ENCODE data around the gene BTBD9.

The BTBD9 gene

DNA sequence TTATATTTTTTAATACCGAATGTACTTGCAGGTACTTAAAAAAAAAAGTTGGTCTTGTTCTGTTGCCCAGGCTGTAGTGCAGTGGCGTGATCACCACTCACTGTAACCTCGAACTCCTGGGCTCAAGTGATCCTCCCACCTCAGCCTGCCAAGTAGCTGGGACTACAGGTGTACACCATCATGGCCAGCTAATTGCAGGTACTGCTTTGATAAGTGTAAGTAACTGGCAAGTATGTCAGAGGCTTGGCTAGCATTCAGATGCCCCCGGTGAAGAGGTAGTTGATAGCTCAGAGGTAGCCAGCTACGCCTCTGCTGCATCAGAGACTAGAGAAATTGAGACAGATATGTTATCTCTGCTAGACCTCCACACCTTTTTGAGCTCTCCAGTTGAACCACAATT lies 40.5 kb downstream of the BTBD9 start:
- DNase-seq (ENCODE audit: low read depth in 3 of 3) = no peak

DNA sequence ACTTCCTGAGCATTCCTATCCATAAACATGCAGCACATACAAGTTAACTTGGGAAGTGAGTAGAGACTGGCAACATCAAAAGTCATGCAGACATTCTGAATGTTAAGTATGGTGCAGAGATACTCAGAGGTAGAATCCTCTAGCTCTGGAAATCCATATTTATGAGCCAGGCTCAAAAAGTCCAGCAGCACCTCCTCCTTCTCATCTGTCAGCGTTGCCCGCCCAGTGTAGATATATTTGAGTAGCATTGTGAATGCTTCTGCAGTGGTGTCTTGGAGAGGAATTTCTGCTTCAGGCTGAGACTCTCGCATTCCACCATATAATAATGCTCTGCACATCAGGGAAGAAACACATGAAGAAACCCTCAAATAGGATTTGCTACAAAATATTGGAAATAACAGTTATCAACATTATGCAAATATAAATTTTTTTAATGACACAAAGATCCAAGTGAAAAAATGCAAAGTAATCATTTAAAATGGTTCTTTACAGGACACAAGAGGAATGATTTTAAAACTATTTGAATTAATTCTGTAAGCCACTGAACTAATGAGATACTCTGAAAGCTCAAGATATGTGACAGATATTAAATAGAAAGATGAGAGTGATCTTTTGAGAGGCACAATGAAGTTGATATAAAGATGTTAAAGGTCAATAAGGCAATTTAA lies 45.6 kb downstream of the BTBD9 start:
- DNase-seq (ENCODE audit: low read depth in 3 of 3) = no peak

DNA sequence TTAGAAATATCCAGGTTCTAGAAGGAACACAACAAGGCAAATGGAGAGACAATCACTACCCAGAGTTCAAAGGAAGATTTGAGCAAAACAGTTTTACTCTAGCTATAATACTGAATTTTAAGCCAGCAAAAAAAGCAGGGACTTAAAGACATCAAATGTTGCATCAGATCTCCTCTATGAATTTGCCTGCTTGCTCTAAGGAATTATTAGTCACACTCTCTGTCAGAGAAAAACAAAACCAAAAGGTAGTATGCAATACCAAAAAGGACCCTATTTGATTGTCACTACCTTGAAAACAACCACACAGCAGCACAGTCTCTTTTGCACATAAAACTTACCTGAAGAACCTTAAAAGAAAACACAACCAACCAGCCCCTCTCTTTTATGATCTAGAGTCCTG lies 46.3 kb downstream of the BTBD9 start:
- DNase-seq (ENCODE audit: low read depth in 3 of 3) = no peak

DNA sequence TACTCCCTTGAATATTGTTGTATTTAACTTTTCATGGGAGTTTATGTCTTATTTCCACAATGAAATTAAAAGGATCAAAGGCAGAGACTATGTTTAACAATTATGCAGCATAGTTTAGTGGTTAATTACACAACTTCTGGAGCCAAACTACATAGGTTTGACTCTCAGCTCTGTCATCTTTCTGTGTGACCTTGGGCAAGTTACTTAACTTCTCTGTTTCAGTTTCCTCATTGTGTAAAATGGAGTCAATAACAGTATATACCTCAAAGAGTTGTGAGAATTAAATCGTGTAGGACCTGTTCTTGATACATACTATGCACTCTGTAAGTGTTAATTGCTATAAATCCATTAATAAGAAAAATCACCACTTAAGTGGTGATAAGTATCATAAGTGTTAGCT lies 48.3 kb downstream of the BTBD9 start:
- DNase-seq (ENCODE audit: low read depth in 3 of 3) = no peak

DNA sequence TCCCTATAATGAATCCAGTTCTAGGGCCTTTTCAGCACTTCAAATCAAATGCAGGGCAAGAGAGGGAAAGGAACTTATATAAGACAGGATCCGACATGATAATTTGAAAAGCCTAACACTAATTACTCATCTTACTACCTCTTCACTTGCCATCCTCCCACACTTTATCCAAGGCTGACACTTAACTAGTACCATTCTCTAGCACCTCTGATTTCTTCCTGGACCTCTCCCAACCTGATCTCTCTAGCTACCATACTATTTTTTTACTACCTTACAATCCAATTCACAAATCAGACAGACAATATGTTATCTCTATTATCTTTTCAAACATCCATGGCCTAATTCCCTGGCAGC lies 50.4 kb downstream of the BTBD9 start:
- no peak for DNase-seq (ENCODE audit: low read depth in 3 of 3)

DNA sequence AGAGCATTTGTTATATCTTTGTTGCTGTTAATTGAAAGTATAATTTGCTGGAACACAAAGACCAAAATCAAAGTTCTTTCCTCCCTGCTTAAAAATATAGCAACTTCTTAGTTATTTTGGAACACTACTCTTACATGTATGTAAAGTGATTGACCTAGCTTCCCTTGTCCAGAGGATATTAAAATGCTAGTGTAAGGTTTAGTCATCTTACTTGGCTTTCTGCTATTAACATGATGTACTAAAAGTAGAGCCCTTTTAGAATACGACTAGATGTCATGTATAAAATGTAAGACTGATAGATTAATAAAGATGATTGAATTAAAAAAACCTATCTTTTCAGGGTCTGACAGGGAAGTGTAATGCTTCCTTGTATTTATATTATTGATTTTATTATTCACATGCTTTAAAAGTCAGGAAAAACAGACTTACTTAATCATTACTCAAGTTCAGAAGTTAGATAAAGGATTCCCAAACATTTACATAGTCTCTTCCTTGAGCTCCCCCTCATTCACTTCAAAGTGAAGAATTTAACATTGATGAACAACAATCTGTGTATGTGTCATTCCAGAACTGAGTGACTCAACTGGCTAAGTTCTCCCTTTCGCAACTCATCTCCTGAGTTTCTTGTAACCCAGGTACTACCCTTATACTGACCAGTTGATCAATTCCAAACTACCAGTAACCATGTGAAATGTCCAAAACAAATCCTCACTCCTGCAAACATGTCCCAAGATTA lies 50.9 kb downstream of the BTBD9 start:
- no peak for DNase-seq (ENCODE audit: low read depth in 3 of 3)

DNA sequence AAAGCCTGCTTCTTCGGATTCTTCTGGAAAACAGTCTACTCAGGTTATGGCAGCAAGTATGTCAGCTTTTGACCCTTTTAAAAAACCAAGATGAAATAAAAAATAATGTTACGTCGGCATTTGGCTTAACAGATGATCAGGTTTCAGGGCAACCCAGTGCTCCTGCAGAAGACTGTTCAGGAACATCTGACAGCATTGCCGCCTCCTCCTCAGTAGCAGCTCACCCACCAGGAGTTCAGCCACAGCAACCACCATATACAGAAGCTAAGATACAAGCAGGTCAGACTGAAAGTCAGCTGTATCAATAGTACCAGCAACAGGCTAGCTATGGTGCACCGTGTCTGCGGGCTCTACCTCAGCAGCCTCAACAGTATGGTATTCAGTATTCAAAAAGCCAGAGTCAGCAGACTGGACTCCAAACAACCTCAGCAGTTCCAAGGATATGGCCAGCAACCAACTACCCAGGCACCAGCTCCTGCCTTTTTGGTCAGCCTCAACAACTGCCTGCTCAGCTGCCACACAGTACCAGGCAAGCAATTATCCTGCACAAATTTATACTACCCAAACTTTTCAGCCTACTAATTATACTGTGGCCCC lies 51.9 kb downstream of the BTBD9 start:
- DNase-seq (ENCODE audit: low read depth in 3 of 3) = no peak

DNA sequence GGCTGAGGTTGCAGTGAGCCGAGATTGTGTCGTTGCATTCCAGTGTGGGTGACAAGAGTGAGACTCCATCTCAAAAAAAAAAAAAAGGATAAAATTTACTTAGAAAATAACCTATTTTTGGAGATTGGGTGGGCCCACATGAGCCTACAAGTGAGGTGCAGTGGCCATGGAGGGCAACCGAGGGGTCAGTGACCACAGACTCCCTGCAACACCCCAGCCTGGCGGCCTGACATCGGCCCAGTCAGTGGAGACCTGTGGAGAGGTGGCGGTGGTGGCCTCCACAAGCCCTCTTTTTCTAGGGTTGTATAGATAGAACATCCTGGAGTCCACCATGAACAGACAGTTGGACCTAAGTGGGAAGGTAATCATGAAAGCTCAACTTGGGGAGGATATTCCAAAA lies 52.7 kb downstream of the BTBD9 start:
- DNase-seq (ENCODE audit: low read depth in 3 of 3) = no peak

DNA sequence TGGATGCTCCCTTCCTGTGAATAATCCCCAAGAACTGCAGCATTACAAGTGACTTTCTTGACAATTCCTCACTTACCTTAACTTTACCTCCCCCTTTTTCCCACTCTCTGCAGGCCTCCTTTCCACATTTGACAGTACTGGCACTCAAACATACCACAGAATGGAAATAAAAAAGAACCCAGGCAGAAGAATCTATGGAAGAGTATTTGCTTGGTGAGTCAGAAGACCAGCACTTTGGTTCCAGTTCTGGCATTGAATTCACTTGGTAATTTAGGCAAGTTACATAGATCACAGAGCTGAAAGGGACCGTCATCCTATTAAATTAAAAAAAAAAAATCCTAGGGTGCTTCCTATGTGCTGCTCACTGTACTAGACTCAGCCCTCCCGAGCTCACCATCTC lies 55.0 kb downstream of the BTBD9 start:
- no peak for DNase-seq (ENCODE audit: low read depth in 3 of 3)

DNA sequence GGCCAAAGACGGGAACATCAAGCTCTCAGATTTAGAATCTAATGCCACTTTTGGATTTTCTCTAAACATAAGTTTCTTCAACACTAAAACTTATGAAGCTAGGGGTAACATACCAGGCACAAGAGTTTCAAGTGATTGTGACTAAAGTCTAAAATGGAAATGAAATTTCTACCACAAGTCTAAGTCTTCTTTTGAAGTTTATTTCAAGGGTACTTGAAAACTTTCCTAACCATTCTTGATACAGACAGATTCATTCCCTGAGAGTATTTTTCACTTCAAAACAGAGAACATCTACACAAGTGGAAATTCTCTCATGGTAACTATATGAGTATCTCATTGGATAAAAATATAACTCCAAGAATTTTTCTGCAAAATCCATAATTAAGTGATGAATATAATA lies 56.2 kb downstream of the BTBD9 start:
- no peak for DNase-seq (ENCODE audit: low read depth in 3 of 3)

DNA sequence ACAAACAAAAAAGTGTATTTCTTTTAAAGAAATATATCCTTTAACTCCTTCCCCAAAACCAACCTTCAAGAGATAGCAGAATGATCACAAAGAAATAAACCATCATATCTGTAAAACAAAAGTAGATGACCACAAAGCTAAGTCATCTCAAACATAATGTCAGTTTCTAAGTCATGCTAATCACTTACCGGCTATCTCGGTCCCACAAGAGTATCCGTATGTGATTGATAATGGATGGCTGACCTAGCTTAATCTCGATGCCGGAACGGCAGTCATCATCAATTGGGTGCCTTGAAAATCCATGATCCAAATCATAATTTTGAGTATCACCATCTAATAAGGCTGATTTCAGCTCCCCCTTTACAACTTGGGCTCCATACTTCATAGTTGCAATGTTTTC lies 59.7 kb downstream of the BTBD9 start:
- DNase-seq (ENCODE audit: low read depth in 3 of 3) = no peak

DNA sequence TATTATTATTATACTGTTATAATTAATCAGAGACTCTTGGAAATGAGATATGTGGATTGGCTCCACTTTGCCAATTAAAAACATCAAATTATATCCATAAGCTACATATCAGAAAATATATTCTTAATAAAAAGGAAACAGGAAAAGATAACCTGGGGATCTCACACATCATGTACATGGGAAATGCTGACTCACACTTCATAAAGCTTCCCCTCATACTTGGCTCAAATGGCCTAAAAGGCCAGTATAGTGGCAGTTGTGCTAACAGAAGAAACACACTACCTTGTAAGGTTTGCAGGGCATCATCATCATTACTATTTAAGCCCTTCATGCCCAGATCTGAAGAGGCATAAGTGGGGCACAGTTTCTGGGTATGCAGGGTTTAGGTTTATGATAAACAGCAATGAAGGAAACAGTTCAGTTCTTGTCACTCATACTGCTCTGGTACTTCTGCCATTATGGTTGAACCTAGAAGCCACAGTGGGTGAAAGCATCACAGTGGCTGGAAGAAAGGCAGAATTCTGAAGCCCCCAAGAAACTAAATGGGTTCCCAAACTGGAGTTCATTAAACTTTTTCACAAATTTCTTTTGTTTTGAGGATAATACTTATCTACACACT lies 60.6 kb downstream of the BTBD9 start:
- DNase-seq (ENCODE audit: low read depth in 3 of 3) = no peak

DNA sequence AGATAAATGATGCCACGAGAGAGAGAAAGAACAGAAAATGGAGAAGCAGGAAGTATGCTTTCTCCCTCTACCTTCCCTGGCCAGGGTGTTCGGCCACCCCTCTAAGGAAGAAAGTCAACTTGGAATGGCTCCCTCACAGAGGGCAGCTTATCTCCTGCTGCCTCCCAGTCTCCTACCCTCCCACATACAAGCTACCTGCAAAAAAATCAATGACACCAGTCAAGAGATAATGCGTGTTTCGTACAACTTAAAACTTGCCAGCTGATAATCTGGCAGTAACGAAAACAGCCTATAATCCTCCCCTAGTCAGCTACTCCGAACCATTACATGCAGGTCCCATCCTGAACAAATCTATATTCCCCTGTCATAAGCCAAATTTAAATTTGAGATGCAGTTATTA lies 61.7 kb downstream of the BTBD9 start:
- DNase-seq (ENCODE audit: low read depth in 3 of 3) = no peak

DNA sequence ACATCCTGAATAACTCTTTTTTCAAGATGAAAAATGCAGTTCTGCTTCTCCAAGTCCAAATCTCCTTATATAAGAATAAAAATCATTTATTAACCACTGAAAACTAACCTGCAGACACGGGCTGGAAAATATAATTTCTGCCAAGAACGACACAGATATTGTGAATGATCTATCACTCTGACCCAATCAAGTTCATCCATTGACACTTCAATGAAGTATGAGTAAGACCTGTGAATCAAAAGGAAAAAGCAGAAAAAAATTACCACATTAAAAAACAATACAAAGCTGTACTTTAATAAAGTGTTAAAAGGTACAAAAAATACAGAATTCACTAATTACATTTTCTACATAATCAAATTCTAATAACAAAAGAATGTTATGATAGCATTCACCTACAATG lies 62.2 kb downstream of the BTBD9 start:
- no peak for DNase-seq (ENCODE audit: low read depth in 3 of 3)

DNA sequence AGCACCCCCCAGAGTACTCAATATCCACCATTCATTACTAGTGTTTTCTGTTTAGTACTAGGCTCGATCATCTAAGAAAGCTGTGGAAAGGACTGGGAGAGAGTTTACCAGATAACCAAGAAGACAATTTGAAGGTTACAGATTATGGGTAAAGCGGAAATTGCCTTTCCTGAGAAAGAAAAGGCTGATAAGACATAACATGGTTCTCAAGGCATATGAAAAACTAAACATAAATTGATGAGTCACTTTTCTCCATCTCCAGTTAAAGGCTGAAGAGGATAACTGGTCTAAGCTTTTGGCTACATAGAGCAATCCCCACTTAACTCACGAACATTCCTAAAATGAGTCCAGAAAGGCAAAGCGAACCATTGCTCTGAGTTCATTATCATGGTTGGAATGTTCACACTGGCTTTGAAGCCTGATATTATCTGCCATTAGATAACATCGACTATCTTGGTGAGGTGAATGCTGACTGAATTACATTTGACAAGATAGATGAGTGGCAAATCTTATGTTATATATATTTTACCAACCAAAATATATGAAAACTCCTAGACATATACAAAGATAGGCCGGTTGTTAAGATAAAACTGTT lies 65.8 kb downstream of the BTBD9 start:
- no peak for DNase-seq (ENCODE audit: low read depth in 3 of 3)

DNA sequence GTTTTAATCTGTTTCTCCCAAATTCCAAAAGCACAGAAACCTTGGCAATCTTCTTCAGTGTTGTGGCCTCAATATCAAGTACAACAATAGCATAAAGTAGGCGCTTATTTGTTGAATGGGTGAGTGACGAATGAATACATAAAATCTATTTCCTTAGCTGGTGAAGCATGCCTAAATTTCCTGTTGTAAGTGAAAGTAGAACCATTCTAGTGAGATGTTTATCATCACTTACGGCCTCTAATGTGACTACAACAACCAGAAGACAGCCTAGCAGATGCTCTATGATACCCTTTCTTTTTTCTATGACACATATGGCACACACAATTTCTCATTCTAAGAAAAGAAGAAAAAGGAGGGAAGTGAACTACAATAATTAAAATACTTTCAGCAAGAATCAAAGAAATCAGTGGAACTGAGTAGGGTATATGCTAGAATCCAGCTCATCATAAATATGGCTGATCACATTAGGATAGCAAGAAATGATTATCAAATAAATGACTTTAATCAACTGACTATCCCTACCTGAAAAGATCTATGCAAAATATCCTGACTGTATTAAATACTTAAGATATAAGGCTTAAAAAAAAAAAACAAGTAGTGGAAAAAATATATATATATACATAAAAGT lies 67.4 kb downstream of the BTBD9 start:
- DNase-seq (ENCODE audit: low read depth in 3 of 3) = no peak

DNA sequence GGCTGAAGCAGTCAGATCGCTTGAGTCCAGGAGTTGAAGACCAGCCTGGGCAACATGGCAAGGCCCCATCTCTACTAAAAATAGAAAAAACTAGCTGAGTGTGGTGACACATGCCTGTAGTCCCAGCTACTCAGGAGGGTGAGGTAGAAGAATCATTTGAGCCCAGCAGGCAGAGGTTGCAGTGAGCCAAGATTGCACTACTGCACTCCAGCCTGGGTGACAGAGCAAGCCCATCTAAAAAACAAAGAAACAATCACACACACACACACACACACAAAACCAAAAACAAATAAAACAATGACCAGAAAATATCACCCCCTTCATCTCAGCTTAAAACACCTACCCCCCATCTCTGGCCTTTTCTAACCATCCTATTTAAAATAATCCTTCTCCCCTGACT lies 68.0 kb downstream of the BTBD9 start:
- DNase-seq (ENCODE audit: low read depth in 3 of 3) = no peak

DNA sequence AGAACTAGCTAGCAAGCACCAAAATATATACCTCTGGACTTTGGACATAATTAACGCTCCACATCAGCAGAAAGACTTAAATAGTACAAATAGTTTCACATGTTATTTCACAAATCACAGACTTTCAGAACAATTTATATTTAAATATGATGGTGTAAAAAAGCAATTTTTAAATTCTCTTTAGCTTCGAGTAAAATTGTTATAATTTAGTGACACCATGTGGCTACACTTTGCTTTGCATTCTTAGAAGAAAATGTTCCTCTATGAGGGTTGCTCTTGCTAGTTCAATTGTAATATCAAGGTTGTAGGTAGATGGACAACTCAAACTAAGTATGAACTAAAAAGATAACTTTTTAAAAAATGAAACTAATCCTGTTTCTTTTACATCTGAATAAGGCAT lies 69.0 kb downstream of the BTBD9 start:
- DNase-seq (ENCODE audit: low read depth in 3 of 3) = no peak

DNA sequence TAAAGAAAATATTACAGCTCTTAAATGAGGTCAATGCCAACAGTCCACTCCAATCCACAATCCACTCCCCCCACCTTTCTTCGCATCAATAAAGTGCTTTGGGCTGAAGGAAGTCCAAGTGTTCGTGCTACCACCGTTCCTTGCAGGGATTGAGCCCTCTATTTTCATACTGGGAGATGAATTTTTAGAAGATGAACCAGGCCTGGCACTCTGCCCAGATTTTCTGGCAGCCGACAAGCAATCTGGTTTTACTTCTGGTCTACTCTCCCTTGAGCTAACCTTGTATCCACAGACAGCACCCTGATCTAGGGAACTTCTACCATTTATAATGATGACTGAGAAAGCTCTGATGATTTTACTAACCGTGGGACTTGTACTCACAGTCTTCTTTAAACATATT lies 72.3 kb downstream of the BTBD9 start:
- no peak for DNase-seq (ENCODE audit: low read depth in 3 of 3)

DNA sequence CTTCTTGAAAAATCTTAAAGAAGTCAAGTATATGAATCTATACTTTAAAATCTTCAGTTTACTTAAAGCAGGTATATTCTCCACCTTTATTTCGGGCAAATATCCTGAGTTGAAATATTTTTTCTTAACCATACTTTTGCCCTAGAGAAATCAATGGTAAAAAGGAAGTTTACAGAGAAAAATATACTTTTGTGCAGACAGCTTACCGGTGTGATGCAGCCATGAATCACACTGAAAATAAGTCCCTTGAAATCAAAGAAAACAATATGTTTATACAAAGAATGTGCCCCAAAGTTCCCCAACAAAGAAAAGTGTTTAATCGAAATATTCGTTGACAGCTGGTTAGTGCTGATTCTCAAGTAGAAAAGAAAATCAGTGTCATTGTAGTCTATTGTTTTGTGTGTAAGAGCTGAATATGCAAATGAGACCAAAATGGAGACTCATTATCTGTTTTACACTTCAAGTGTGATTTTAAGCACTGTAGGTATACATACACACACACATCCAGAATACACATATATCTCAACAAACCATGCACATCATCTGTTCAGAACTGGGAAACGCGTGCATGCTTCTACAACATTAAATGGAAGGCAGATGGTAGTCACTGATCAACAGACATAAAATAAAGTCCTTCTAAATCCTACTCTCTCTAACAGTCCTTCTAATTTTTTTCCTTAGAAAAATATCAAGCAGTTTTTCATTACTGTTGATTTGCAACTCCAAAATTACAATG lies 73.3 kb downstream of the BTBD9 start:
- no peak for DNase-seq (ENCODE audit: low read depth in 3 of 3)

DNA sequence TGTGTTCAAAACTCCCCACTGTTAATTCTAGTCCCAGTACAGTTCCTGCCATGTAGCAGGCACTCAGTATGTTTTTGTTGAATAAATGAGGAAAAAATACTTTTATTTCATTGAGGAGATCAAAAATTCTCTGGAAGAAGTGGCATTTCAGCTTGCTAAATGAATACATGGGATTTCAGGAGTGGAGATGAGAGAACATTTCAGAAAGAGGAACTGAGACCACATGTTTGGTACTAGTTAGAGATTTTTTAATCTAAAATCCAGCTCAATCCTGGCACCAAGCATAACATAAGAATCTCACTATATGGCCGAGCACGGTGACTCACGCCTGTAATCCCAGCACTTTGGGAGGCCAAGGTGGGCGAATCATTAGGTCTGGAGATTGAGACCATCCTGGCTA lies 75.4 kb downstream of the BTBD9 start:
- DNase-seq (ENCODE audit: low read depth in 3 of 3) = no peak

DNA sequence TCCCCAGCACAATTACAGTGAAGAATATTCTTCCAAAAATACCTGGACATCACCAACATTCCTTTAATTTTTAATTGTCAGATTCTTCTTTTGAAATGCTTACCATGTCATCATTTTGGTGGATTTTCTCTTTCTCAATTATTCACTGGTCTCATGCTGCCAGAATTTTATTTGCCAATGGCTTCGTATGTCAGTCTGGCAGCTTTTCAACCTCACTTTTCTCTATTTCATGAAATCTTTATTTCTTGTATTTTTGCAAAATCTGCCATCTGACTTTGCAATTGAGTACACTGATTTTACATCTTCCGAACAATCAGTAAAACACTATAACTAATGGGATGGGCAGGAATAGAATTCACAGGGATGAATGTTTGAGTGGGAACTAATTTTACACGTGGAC lies 84.1 kb downstream of the BTBD9 start:
- no peak for DNase-seq (ENCODE audit: low read depth in 3 of 3)
